ENCODE measurements around the gene NNMT. TPM values are rescaled to one million over a fixed set of nuclear protein-coding genes. Genes with fewer than 3 reads are reported as not detected.

The NNMT gene
- 84.6 and 106 TPM in 2 replicates for polyA plus RNA-seq (2012; rRNA removed)
- 90.6 and 92.0 TPM in 2 replicates for polyA plus RNA-seq (2012; cell fraction: cytosol; rRNA removed)
- 109 and 183 TPM in 2 replicates for polyA plus RNA-seq (2012; cell fraction: nucleus; rRNA removed)

- Histone ChIP-seq H4K20me1 (ENCODE audit: insufficient read depth) (no peaks in the 10 kb centered on the region), H3K4me2 (peak within 1 kb of the TSS; percentile 76), H3K9ac (peak within 1 kb of the TSS; percentile 85), H3K27me3 (ENCODE audit: insufficient read depth) (no peaks in the 10 kb centered on the region), H3K79me2 (ENCODE audit: insufficient read depth) (peaks cover 39% of the 10 kb centered on the region), H3K9me3 (peaks cover 11% of the 10 kb centered on the region; the same call in 1 of the 2 replicates), H2AFZ (ENCODE audit: low read depth) (peak within 1 kb of the TSS; percentile 57; the same call in 1 of the 2 replicates), H3K9me2 (no peaks in the 10 kb centered on the region), H3K36me3 (replicated peaks in 1 of 2; ENCODE audit: control insufficient read depth in 1 of 2, insufficient read depth in 2 of 2, low read length in 1 of 2) (peaks cover 18 to 31% of the 10 kb centered on the region in 2 experiments), H3F3A (replicated peaks; ENCODE audit: insufficient read depth) (peaks cover 49% of the 10 kb centered on the region), H3K4me1 (ENCODE audit: control insufficient read depth in 1 of 2, insufficient read depth in 2 of 2, low read depth in 1 of 2, low read length in 1 of 2) (peaks cover 2 to 9% of the 10 kb centered on the region in 2 experiments; a peak in 3 of 4 replicates), H3K27ac (ENCODE audit: low read depth in 2 of 2, low read length in 1 of 2) (peak within 1 kb of the TSS; percentile 94 to 100), H3K4me3 (ENCODE audit: low read depth in 2 of 2, low read length in 1 of 2) (peak within 1 kb of the TSS; percentile 56 to 64)
- ChIA-PET POLR2A (no interaction called here), CTCF (interaction anchor here (1.0 kb wide), 1 partner anchor 15 kb away, joined by 3 read pairs; no protein-coding TSS in a partner anchor)
- 30% methylated on average over 11 of the region's 11 CpGs for WGBS (ENCODE audit: low lambda C conversion rate)
- TF ChIP-seq TEAD4 (IDR thresholded peaks at IDR 0.05; ENCODE audit: borderline replicate concordance, insufficient read depth) (no peak), EP300 (IDR thresholded peaks at IDR 0.05; ENCODE audit: borderline replicate concordance in 1 of 2, low read depth in 1 of 2, low read length in 1 of 2) (peak in 1 of 2 experiments; percentile 53; a peak in 1 of 4 replicates), REST (IDR thresholded peaks at IDR 0.05; ENCODE audit: low read depth, low read length) (no peak), POLR2AphosphoS5 (IDR thresholded peaks at IDR 0.05; ENCODE audit: low read depth, low read length) (peak; percentile 79), JUND (IDR thresholded peaks at IDR 0.05) (peak; percentile 8; the same call in 1 of the 2 replicates), MAX (IDR thresholded peaks at IDR 0.05; ENCODE audit: low read depth) (peak; percentile 59), RCOR1 (IDR thresholded peaks at IDR 0.05; ENCODE audit: low read length) (no peak), GABPA (IDR thresholded peaks at IDR 0.05; ENCODE audit: low read depth) (no peak), TAF1 (IDR thresholded peaks at IDR 0.05; ENCODE audit: borderline replicate concordance, low read depth, low read length) (peak; percentile 62), USF2 (IDR thresholded peaks at IDR 0.05; ENCODE audit: borderline replicate concordance, low read depth, low read length) (no peak), FOXM1 (IDR thresholded peaks at IDR 0.05; ENCODE audit: low read depth) (no peak), YY1 (IDR thresholded peaks at IDR 0.05; ENCODE audit: low read depth) (peak; percentile 31; the same call in 1 of the 2 replicates), CTCF (IDR thresholded peaks at IDR 0.05) (peak; percentile 15; the same call in 1 of the 2 replicates), RFX5 (IDR thresholded peaks at IDR 0.05; ENCODE audit: low read length) (no peak), TCF12 (IDR thresholded peaks at IDR 0.05) (peak; percentile 63)
- no peak for DNase-seq
These were observed at the start of gene NNMT for GRCh38 chr11:114295676-114296604. NNMT (plus strand) TSS chr11:114296399; CDS start chr11:114296557, 158 bp downstream.
